ENCODE measurements around the gene HOXC6.

DNA sequence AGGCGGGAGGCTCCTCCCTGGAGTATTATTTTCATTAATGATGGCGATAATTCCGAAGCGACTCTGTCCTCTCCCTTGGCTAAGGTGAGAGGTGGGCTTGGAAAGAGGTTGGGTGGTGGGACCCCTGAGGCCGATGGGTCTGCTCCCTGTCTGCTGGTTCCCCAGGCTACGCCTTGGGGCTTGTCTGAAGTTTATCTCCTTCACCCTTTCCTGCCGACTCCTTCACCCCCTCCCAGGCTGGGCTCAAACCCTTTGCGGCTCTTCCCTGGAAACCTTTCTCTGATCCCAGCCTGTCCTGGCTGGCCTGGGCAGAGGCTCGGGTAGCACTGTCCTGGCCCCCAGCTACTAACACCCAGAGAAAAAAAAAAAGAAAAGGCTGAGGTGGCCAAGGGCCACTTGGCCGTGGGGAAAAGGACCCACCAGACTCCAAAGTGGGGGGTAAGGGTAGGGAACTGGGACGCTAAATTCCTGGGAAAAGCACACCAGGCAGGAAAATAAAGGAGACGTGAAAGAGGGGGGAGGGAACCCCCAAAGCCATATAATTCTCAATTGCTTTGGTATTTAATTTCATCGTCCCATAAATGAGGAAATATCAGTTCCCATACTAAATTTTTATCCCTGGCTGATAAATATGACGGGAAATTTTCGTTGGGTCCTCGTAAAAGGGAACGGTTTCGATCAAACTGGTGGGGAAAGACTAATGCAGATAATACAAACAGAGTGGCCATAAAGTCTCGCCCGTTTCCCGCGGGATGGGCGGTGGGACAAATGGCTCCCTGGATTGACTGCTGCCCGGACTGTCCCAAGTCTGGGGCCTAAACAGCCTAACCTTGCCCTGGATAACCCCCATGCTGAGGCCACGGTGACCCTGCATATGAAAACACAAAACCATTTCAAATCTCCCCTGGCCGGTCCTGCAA is 45.3 kb upstream of the HOXC6 start:
- no peak for TF ChIP-seq POLR2AphosphoS5 (IDR thresholded peaks at IDR 0.05; ENCODE audit: insufficient read depth, low read depth, low read length)
- TF ChIP-seq, protein P1, sequence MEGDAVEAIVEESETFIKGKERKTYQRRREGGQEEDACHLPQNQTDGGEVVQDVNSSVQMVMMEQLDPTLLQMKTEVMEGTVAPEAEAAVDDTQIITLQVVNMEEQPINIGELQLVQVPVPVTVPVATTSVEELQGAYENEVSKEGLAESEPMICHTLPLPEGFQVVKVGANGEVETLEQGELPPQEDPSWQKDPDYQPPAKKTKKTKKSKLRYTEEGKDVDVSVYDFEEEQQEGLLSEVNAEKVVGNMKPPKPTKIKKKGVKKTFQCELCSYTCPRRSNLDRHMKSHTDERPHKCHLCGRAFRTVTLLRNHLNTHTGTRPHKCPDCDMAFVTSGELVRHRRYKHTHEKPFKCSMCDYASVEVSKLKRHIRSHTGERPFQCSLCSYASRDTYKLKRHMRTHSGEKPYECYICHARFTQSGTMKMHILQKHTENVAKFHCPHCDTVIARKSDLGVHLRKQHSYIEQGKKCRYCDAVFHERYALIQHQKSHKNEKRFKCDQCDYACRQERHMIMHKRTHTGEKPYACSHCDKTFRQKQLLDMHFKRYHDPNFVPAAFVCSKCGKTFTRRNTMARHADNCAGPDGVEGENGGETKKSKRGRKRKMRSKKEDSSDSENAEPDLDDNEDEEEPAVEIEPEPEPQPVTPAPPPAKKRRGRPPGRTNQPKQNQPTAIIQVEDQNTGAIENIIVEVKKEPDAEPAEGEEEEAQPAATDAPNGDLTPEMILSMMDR (IDR thresholded peaks at IDR 0.05; ENCODE audit: extremely low read depth in 1 of 2, insufficient read depth in 1 of 2, low read depth in 1 of 2, low read length in 2 of 2), result no peak
- no peak for TF ChIP-seq POLR2A (IDR thresholded peaks at IDR 0.05; ENCODE audit: low read depth, low read length)
- TF ChIP-seq EZH2 (IDR thresholded peaks at IDR 0.05; ENCODE audit: borderline replicate concordance, low read depth, low read length, severe bottlenecking), result no peak
- no peak for TF ChIP-seq GATA2 (IDR thresholded peaks at IDR 0.05; ENCODE audit: insufficient read depth, insufficient read length, low read depth, low read length)
- no peak for TF ChIP-seq MAX (IDR thresholded peaks at IDR 0.05; ENCODE audit: insufficient read depth, insufficient read length)
- no peak for TF ChIP-seq MYC (IDR thresholded peaks at IDR 0.05; ENCODE audit: low read depth, low read length)
